ENCODE measurements around the gene GATAD2A. TPM values are rescaled to one million over a fixed set of nuclear protein-coding genes. Genes with fewer than 3 reads are reported as not detected.
A peak's percentile ranks its signal among the peaks of the same experiment; 100 is the strongest.

GATAD2A gene
- total and polyA plus RNA-seq, 2 of the 13 experiments (the other 11 are each of a cell fraction or from before 2014, with no cell fraction given): 16.8 to 28.6 TPM

DNA sequence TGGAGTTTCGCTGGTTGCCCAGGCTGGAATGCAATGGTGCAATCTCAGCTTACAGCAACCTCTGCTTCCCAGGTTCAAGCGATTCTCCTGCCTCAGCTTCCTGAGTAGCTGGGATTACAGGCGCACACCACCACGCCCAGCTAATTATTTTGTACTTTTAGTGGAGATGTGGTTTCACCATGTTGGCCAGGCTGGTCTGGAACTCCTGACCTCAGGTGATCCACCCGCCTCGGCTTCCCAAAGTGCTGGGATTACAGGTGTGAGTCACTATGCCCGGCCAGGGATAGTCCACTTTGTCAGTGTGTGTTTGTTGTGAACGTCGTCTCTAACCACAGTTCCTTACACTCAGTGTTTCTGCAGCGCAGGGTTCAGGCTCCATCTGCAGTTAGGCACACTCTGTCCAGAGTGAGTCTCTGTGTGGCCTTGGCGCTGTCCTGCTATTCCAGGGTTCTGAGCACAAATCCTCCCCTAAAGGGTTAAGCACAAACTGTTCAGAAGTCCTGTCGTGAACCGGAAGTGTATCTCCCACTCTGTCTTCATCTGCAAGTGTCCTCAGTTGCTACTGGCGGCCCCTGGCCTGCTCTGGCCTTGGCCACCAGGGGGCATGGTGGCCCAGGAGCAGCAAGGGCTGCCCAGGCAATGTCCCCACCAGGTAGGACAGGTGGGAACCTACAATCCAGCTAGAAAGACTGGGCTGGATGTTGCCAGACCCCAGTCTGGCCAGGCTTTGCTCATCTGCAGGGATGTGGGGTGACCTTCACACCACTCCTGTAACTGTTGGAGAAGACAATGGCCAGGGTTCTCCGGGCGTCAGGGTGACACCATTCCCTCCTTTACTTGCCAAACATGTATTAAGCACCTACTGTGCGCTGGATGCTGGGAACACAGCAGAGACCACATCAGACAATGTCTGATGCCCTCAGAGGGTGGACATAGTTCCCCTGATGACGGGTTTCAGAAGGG lies 38.8 kb upstream of the GATAD2A start (continued):
- TF ChIP-seq, protein P1, sequence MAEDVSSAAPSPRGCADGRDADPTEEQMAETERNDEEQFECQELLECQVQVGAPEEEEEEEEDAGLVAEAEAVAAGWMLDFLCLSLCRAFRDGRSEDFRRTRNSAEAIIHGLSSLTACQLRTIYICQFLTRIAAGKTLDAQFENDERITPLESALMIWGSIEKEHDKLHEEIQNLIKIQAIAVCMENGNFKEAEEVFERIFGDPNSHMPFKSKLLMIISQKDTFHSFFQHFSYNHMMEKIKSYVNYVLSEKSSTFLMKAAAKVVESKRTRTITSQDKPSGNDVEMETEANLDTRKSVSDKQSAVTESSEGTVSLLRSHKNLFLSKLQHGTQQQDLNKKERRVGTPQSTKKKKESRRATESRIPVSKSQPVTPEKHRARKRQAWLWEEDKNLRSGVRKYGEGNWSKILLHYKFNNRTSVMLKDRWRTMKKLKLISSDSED (CRISPR knock-in tag; IDR thresholded peaks at IDR 0.05): no peak
- no peak for TF ChIP-seq MBD4 (IDR thresholded peaks at IDR 0.05; ENCODE audit: borderline replicate concordance, low read length)
- no peak for TF ChIP-seq AFF4 (CRISPR knock-in tag; IDR thresholded peaks at IDR 0.05)
- TF ChIP-seq SKIL (CRISPR knock-in tag; IDR thresholded peaks at IDR 0.05; ENCODE audit: borderline replicate concordance): no peak
- peak; percentile 69; the same call in 1 of the 2 replicates for TF ChIP-seq ZNF296 (CRISPR knock-in tag; conservative IDR thresholded peaks at IDR 0.05)
- peak; percentile 53 for TF ChIP-seq ASH2L (IDR thresholded peaks at IDR 0.05; ENCODE audit: insufficient read length, low read depth, low read length)
- TF ChIP-seq YEATS4 (CRISPR knock-in tag; IDR thresholded peaks at IDR 0.05; ENCODE audit: borderline replicate concordance): peak; percentile 75; the same call in 1 of the 2 replicates
- peak; percentile 53; the same call in 1 of the 2 replicates for TF ChIP-seq ZNF121 (CRISPR knock-in tag; IDR thresholded peaks at IDR 0.05)
- TF ChIP-seq, protein P2, sequence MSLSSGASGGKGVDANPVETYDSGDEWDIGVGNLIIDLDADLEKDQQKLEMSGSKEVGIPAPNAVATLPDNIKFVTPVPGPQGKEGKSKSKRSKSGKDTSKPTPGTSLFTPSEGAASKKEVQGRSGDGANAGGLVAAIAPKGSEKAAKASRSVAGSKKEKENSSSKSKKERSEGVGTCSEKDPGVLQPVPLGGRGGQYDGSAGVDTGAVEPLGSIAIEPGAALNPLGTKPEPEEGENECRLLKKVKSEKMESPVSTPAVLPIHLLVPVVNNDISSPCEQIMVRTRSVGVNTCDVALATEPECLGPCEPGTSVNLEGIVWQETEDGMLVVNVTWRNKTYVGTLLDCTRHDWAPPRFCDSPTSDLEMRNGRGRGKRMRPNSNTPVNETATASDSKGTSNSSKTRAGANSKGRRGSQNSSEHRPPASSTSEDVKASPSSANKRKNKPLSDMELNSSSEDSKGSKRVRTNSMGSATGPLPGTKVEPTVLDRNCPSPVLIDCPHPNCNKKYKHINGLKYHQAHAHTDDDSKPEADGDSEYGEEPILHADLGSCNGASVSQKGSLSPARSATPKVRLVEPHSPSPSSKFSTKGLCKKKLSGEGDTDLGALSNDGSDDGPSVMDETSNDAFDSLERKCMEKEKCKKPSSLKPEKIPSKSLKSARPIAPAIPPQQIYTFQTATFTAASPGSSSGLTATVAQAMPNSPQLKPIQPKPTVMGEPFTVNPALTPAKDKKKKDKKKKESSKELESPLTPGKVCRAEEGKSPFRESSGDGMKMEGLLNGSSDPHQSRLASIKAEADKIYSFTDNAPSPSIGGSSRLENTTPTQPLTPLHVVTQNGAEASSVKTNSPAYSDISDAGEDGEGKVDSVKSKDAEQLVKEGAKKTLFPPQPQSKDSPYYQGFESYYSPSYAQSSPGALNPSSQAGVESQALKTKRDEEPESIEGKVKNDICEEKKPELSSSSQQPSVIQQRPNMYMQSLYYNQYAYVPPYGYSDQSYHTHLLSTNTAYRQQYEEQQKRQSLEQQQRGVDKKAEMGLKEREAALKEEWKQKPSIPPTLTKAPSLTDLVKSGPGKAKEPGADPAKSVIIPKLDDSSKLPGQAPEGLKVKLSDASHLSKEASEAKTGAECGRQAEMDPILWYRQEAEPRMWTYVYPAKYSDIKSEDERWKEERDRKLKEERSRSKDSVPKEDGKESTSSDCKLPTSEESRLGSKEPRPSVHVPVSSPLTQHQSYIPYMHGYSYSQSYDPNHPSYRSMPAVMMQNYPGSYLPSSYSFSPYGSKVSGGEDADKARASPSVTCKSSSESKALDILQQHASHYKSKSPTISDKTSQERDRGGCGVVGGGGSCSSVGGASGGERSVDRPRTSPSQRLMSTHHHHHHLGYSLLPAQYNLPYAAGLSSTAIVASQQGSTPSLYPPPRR (CRISPR knock-in tag; IDR thresholded peaks at IDR 0.05; ENCODE audit: borderline replicate concordance): no peak; the same call in 1 of the 2 replicates
- TF ChIP-seq KDM4B (CRISPR knock-in tag; IDR thresholded peaks at IDR 0.05): peak; percentile 86; the same call in 1 of the 2 replicates
- no peak for TF ChIP-seq ZFP37 (CRISPR knock-in tag; IDR thresholded peaks at IDR 0.05; ENCODE audit: borderline replicate concordance)
- TF ChIP-seq ZNF572 (CRISPR knock-in tag; IDR thresholded peaks at IDR 0.05): 0 out of 2 replicates have a peak, but pooled peaks have one; percentile 67
- TF ChIP-seq, protein P3, sequence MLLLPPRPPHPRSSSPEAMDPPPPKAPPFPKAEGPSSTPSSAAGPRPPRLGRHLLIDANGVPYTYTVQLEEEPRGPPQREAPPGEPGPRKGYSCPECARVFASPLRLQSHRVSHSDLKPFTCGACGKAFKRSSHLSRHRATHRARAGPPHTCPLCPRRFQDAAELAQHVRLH (CRISPR knock-in tag; IDR thresholded peaks at IDR 0.05; ENCODE audit: borderline replicate concordance, low read depth): peak; percentile 91; the same call in 1 of the 2 replicates
- peak in 1 of 2 experiments; percentile 88; a peak in 2 of 4 replicates for TF ChIP-seq KLF16 (CRISPR knock-in tag; IDR thresholded peaks at IDR 0.05)
